ENCODE results near the gene HMCN1. TPM values are rescaled to one million over a fixed set of nuclear protein-coding genes. Genes with fewer than 3 reads are reported as not detected.

HMCN1 gene
- total RNA-seq, 3 donors from 2014 or later = 2.0 to 8.6 (median 3.4) TPM

DNA sequence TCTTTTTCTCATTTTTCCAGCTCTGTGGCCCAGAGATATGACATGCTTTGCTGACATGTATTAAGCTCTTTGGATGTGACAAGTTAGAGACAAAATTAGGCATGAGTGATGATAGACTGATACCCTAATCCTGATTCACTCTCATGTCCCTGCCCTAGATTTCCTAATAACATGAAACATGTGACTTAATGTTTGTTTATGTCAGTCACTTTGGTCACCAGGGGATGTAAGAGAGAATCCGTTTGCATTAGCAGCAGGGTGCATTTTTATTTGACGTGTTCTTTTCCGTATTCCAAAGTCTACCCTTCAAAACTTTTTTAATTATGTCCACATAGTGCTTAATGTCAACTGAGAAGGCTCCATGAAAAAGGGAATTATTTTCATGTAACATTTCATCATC lies 192.4 kb downstream of the HMCN1 start:
- TF ChIP-seq, protein P1, sequence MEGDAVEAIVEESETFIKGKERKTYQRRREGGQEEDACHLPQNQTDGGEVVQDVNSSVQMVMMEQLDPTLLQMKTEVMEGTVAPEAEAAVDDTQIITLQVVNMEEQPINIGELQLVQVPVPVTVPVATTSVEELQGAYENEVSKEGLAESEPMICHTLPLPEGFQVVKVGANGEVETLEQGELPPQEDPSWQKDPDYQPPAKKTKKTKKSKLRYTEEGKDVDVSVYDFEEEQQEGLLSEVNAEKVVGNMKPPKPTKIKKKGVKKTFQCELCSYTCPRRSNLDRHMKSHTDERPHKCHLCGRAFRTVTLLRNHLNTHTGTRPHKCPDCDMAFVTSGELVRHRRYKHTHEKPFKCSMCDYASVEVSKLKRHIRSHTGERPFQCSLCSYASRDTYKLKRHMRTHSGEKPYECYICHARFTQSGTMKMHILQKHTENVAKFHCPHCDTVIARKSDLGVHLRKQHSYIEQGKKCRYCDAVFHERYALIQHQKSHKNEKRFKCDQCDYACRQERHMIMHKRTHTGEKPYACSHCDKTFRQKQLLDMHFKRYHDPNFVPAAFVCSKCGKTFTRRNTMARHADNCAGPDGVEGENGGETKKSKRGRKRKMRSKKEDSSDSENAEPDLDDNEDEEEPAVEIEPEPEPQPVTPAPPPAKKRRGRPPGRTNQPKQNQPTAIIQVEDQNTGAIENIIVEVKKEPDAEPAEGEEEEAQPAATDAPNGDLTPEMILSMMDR (IDR thresholded peaks at IDR 0.05) = no peak
- DNase-seq (no peak), ATAC-seq (no peak)
- Histone ChIP-seq H3K9me3 (no peaks in the 10 kb centered on the region), H3K36me3 (ENCODE audit: low read depth) (no peaks in the 10 kb centered on the region), H3K4me3 (no peak overlapping the region), H3K4me1 (ENCODE audit: low read depth) (no peaks in the 10 kb centered on the region)
- intact Hi-C loops (cut with DNase I, micrococcal nuclease) = no loop called here

DNA sequence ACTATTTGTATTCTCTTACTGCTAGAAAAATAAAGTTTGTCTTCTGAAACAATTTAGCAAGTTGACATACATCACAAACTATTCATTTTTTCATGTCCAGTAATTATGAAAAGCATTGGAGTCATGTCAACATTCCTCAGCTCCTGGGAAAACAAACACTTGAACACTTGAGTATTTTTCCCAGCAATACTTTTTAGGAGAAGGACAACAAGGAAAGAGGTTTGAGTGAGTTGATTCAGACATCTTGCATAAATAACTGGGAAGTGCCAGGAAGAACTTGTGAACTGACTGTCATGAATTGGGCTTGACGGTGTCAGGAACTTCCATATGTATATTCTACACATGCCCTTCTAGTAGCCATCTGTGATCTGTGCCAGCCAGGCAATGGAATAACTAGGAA lies 195.6 kb downstream of the HMCN1 start:
- ATAC-seq (no peak), DNase-seq (no peak)
- Histone ChIP-seq H3K9me3 (no peaks in the 10 kb centered on the region), H3K36me3 (ENCODE audit: low read depth) (no peaks in the 10 kb centered on the region), H3K4me1 (ENCODE audit: low read depth) (no peaks in the 10 kb centered on the region), H3K4me3 (no peak overlapping the region)
- intact Hi-C loops (cut with DNase I, micrococcal nuclease) = no loop called here
- TF ChIP-seq, protein P1 (IDR thresholded peaks at IDR 0.05) = no peak

DNA sequence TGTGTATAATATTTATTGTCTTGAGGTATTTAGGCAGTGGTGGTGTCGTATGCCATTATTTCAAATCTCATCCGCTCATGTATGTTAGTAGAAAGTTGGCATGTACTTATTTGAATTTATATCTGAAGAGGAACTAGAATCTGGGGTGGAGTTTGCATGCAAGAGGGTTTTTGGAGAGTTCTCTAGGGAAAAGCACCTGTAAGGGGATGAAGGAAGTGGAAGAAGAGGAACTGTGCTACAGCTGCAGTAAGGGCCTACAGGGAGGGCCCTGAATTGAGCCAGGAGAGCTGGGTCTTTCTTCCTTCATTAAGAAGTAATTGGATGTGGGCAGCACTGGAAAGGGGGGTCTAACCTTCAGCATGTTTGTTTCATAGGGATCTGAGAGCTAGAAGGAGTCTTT lies 197.2 kb downstream of the HMCN1 start:
- Histone ChIP-seq H3K4me3 (no peak overlapping the region), H3K9me3 (no peaks in the 10 kb centered on the region), H3K36me3 (ENCODE audit: low read depth) (no peaks in the 10 kb centered on the region), H3K4me1 (ENCODE audit: low read depth) (no peaks in the 10 kb centered on the region)
- TF ChIP-seq, protein P1 (IDR thresholded peaks at IDR 0.05) = no peak
- no peak for ATAC-seq
- DNase-seq = no peak
- intact Hi-C loops (cut with DNase I, micrococcal nuclease) = no loop called here

DNA sequence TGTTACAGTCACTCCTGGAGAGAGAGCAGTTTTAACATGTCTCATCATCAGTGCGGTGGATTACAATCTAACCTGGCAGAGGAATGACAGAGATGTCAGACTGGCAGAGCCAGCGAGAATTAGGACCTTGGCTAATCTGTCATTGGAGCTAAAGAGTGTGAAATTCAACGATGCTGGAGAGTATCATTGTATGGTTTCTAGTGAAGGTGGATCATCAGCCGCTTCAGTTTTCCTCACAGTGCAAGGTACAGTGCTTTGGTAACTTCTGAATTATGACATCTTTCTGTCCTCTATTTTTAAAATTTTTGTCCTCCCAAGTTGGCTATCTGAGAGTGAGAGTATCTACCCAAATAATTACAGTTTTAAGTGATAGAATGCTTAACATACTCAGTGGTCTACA lies 199.4 kb downstream of the HMCN1 start:
- DNase-seq (no peak), ATAC-seq (no peak)
- TF ChIP-seq, protein P1 (IDR thresholded peaks at IDR 0.05) = no peak
- no peaks in the 10 kb centered on the region for H3K4me1 ChIP-seq (ENCODE audit: low read depth)
- no peak overlapping the region for H3K4me3 ChIP-seq
- intact Hi-C loops (cut with DNase I, micrococcal nuclease) = no loop called here
- H3K9me3 ChIP-seq = no peaks in the 10 kb centered on the region
- no peaks in the 10 kb centered on the region for H3K36me3 ChIP-seq (ENCODE audit: low read depth)

DNA sequence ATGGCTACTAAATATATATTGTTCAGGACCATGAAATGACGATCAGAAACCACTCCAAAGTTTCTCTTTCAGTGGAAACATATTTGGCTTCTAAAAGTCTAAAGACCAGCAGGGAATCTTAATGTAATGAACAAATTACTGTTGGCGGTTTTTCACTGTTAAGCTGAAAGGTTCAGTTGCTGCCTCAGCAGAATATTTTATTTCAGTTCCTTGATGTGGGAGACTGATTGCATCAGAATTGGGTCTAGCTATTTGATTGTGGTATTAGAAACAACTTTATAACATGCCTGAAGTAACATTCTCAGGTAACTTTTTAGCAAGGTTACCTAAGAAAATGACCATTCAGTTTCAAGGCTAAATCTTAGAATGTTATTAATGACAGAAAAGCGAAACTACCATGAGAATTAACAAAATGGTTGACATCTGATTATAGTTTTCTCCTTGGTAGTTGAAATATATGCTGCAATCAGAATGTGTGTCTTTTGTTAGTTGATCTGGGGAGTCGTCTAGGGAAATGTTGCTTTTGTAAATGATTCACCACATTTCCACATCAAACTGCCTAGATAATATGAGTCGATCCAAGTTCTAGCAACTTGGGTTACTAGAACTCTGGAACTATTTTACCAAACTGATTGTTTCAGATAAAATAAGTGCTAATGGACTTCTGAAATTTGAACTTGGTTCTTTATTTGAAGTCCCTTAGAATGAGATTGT lies 200.4 kb downstream of the HMCN1 start:
- no peaks in the 10 kb centered on the region for H3K4me1 ChIP-seq (ENCODE audit: low read depth)
- ATAC-seq (no peak), DNase-seq (no peak)
- TF ChIP-seq, protein P1 (IDR thresholded peaks at IDR 0.05) = no peak
- H3K4me3 ChIP-seq = no peak overlapping the region
- no peaks in the 10 kb centered on the region for H3K9me3 ChIP-seq
- intact Hi-C loops (cut with DNase I, micrococcal nuclease) = no loop called here
- no peaks in the 10 kb centered on the region for H3K36me3 ChIP-seq (ENCODE audit: low read depth)

DNA sequence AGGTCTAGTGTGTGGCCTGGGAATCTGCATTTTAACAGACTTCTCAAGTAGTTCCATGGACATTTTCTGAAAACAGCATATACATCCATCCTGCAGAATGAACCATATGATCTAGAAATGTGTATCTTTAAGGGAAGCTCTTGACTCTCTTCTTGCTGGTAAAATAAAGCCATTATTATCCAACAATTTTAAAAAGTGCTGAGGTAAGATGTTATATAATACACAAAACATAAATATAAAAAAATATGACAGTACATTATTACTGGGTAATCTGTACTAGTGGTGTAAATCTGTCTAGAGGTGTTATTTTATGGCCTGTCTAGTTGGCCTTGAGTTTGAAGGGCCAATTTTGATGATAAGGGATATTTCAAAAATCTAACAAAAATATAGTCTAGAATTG lies 201.2 kb downstream of the HMCN1 start:
- H3K4me3 ChIP-seq = no peak overlapping the region
- TF ChIP-seq, protein P1 (IDR thresholded peaks at IDR 0.05) = no peak
- no peaks in the 10 kb centered on the region for H3K9me3 ChIP-seq
- ATAC-seq (no peak), DNase-seq (no peak)
- no peaks in the 10 kb centered on the region for H3K4me1 ChIP-seq (ENCODE audit: low read depth)
- H3K36me3 ChIP-seq (ENCODE audit: low read depth) = no peaks in the 10 kb centered on the region
- intact Hi-C loops (cut with DNase I, micrococcal nuclease) = no loop called here

Data from mucosa of descending colon (tissue), 3 donors.